IPS-15b (cell line): ENCODE results near the gene LKAAEAR1.

ENCODE experiments used
- H3K27me3 ChIP-seq: one replicate; pipeline ENCODE4 v1.6.1; 2013; ENCODE audit warnings: low read length; ENCODE audit not compliant: control insufficient read depth, insufficient read depth
- H3K36me3 ChIP-seq: one replicate; pipeline ENCODE4 v1.6.1; 2013; ENCODE audit warnings: low read length; ENCODE audit not compliant: control insufficient read depth, insufficient read depth
- H3K4me1 ChIP-seq: one replicate; pipeline ENCODE4 v1.6.1; 2013; ENCODE audit warnings: mild to moderate bottlenecking, low read length; ENCODE audit not compliant: control insufficient read depth, insufficient read depth
- H3K4me3 ChIP-seq: one replicate; pipeline ENCODE4 v1.5.1; 2013; ENCODE audit warnings: low read depth, low read length
- H3K9ac ChIP-seq: one replicate; pipeline ENCODE4 v1.6.1; 2013; ENCODE audit warnings: low read depth, mild to moderate bottlenecking, low read length
- H3K9me3 ChIP-seq: one replicate; pipeline ENCODE4 v1.6.1; 2013; ENCODE audit warnings: mild to moderate bottlenecking, low read length; ENCODE audit not compliant: control insufficient read depth, insufficient read depth

Gene LKAAEAR1

DNA sequence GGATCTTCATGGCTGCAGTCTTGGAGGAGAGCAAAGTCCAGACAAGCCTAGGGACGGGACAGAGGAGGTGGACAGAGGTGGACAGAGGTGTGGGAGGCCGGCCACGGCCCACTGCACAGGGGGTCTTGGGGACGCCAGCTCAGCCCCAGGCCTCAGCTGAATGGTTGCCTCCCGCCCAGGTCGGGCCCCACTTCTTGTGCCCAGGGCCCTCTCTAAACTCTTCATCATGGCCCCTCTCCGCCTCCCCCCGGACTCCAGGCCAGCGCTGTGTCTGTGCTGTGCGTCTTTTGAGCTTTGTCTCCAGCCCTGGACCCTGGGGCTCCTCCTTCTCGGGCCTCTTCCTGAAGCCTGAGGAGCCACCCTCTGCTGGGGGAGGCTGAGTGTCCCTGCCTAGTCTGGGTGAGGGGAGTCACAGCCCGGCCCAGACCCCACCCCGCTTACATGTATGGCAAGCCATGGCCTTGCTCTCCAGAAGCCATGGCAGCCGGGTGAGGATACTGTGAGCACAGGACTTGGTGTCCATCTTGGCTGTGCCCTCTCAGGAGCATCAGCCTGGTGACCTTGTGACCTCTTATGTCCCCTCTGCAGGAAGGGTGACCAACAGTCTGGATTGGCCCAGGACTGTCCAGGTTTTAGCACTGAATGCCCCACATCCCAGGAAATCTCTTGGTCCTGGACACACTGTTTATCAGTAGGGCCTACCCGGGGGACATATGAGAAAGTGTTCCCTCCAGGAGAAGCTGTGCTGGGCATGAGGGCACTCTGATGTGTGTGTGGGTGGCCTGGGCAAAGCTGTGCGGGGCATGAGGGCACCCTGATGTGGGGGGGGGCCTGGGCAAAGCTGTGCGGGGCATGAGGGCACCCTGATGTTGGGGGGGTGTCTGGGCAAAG, 32.6 kb upstream of the LKAAEAR1 start:
- Histone ChIP-seq H3K9me3 (no peaks in the 10 kb centered on the region), H3K9ac (no peak overlapping the region), H3K4me3 (no peak overlapping the region)

GRCh38 chr20:64116016-64116415, 31.8 kb upstream of the LKAAEAR1 start:
- no peaks in the 10 kb centered on the region for H3K27me3 ChIP-seq

More for the DNA sequence above, 32.6 kb upstream of the LKAAEAR1 start:
- Histone ChIP-seq H3K4me1 (no peaks in the 10 kb centered on the region), H3K27me3 (no peaks in the 10 kb centered on the region), H3K36me3 (no peaks in the 10 kb centered on the region)

DNA sequence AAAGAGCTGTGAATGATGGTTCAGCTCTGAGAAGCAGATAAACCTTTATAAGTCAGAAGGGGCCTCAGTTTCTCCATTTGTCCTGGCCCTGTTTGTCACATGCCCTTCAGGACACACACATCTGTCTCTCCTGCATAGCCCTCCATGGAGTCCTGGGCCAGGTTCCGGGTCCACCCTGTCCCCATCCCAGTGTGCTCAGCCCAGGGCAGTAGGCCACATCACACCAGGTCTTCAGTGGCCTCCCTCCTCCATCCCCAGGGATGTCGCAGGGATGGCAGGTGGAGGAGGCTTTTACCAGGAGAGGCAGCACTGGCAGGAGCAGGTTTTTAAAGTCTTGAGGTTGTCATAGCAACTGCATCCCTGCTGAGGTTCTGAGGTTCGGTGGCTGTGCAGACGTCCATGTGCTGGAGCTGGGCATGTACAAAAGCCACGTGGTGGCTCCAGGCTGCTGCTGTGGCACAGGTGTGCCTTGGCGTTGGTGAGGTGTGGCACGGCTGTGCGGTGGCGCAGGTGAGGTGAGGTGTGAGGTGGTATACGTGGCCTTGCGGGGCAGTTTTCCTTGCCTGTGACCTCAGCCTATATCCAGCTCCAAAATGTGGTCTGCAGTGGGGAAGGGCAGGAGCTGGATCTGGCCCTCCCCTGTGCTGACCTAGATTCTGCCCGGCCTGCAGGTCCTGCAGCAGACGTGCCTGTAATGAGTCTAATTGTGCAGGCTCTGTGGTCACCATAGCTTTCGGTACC, 31.1 kb upstream of the LKAAEAR1 start:
- H3K9me3 ChIP-seq, result no peaks in the 10 kb centered on the region
- H3K4me1 ChIP-seq, result no peaks in the 10 kb centered on the region
- no peaks in the 10 kb centered on the region for H3K27me3 ChIP-seq
- no peaks in the 10 kb centered on the region for H3K36me3 ChIP-seq
- no peak overlapping the region for H3K4me3 ChIP-seq
- H3K9ac ChIP-seq, result no peak overlapping the region

More at GRCh38 chr20:64116016-64116415, 31.8 kb upstream of the LKAAEAR1 start:
- Histone ChIP-seq H3K36me3 (no peaks in the 10 kb centered on the region), H3K4me3 (no peak overlapping the region), H3K4me1 (no peaks in the 10 kb centered on the region), H3K9me3 (no peaks in the 10 kb centered on the region), H3K9ac (no peak overlapping the region)

- Histone ChIP-seq H3K4me1 (no peaks in the 10 kb centered on the region), H3K4me3 (no peak overlapping the region), H3K27me3 (no peaks in the 10 kb centered on the region)
These were observed 30.3 kb upstream of the LKAAEAR1 start for GRCh38 chr20:64114356-64114971.

DNA sequence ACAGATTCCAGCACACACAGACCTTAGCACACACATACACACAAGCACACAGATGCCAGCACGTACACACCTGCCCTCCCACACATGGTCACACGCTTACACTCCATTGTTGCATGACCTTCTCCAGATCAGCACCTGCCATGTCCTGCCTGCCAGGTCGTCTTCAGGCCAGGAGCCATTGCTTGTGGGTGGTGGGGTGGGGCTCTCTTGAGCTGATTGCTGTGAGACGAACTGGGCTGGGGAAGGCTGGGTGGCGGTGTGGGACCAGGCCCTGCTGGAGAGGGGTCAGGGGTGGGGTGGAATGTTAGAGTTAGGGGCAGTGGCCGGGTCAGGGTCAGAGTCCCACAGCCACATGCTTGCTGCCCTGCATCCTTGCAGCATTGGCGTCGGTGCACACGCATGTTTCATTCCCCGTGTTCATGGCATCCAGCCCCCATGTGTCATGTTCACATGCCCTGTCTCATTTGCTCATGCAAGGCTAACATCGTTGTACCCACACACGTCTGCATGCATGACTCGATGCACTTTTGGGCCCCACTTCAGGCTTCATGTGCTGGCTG, 29.7 kb upstream of the LKAAEAR1 start:
- Histone ChIP-seq H3K27me3 (no peaks in the 10 kb centered on the region), H3K36me3 (no peaks in the 10 kb centered on the region), H3K9ac (no peak overlapping the region), H3K4me1 (no peaks in the 10 kb centered on the region), H3K9me3 (no peaks in the 10 kb centered on the region), H3K4me3 (no peak overlapping the region)

More at GRCh38 chr20:64114356-64114971, 30.3 kb upstream of the LKAAEAR1 start:
- no peaks in the 10 kb centered on the region for H3K9me3 ChIP-seq
- no peaks in the 10 kb centered on the region for H3K36me3 ChIP-seq
- no peak overlapping the region for H3K9ac ChIP-seq

DNA sequence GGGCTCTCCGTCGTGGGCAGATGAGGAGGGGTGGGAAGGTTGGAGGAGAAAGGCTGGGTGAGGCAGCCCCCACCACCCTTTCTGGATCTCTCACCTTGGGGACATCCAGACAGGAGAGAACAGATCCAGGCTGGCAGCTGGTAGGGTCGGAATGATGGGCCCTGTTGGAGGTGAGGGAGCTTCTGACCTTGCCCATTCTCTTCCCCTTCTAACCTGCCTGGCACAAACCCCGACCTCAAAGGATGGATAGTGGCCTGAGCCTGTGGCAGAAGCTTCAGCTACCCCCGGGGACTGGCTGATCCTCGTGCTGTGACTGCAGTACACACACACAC, 29.2 kb upstream of the LKAAEAR1 start:
- H3K4me3 ChIP-seq, result no peak overlapping the region
- H3K4me1 ChIP-seq, result no peaks in the 10 kb centered on the region
- no peaks in the 10 kb centered on the region for H3K9me3 ChIP-seq
- no peaks in the 10 kb centered on the region for H3K27me3 ChIP-seq
- no peak overlapping the region for H3K9ac ChIP-seq
- H3K36me3 ChIP-seq, result no peaks in the 10 kb centered on the region

GRCh38 chr20:64112691-64113443, 28.7 kb upstream of the LKAAEAR1 start:
- Histone ChIP-seq H3K27me3 (no peaks in the 10 kb centered on the region), H3K4me1 (no peaks in the 10 kb centered on the region), H3K36me3 (no peaks in the 10 kb centered on the region), H3K9ac (no peak overlapping the region), H3K9me3 (no peaks in the 10 kb centered on the region), H3K4me3 (no peak overlapping the region)

- Histone ChIP-seq H3K4me1 (no peaks in the 10 kb centered on the region), H3K36me3 (no peaks in the 10 kb centered on the region), H3K9ac (no peak overlapping the region), H3K9me3 (no peaks in the 10 kb centered on the region), H3K4me3 (no peak overlapping the region), H3K27me3 (no peaks in the 10 kb centered on the region)
These were observed 27.8 kb upstream of the LKAAEAR1 start for GRCh38 chr20:64111841-64112641.

DNA sequence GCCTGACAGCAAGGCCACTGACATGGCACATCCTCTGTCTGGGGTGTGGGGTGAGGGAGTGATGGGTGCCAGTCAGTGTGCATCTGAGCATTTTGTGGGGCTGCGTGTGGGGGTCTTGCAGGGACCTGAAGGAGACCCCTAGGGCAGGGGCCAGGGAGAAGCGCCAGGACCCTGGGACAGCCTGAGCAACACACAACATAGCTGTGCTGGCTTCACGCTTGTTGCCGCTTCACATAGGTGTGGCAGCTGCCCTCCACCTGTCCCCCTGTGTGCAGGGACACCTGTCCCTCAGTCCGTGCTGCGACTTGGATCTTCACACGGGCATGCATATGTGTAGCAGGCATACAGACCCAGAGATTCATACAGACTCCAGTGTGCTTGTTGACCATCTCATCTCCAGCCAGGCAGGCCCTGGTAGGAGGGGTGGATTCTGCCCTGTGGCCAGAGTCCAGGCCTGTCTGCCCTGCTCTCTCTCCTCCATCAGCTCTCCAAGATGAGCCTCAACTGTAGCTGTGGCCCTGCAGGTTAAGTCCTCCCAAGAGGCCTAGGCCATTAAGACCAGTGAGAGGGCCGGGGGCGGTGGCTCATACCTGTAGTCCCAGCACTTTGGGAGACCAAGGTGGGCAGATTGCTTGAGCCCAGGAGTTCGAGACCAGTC, 26.3 kb upstream of the LKAAEAR1 start:
- Histone ChIP-seq H3K27me3 (no peaks in the 10 kb centered on the region), H3K36me3 (no peaks in the 10 kb centered on the region), H3K4me3 (no peak overlapping the region), H3K9ac (no peak overlapping the region), H3K4me1 (no peaks in the 10 kb centered on the region), H3K9me3 (no peaks in the 10 kb centered on the region)

- no peak overlapping the region for H3K9ac ChIP-seq
- no peaks in the 10 kb centered on the region for H3K36me3 ChIP-seq
- no peaks in the 10 kb centered on the region for H3K4me1 ChIP-seq
- no peak overlapping the region for H3K4me3 ChIP-seq
- H3K27me3 ChIP-seq, result no peaks in the 10 kb centered on the region
- no peaks in the 10 kb centered on the region for H3K9me3 ChIP-seq
These were observed 25.7 kb upstream of the LKAAEAR1 start for GRCh38 chr20:64109831-64110391.
